BE2C (cell line): Measurements from ENCODE around the gene TTC34.

Experiments used
- DNase-seq: peaks from one replicate; pipeline ENCODE4 v3.0.0-alpha.2; 2020
- H3K27me3 ChIP-seq: fragments of 250-450 bp; sonication (Bioruptor Pico); 2 replicates; pipeline ENCODE4 v1.5.1; 2020; ENCODE audit warnings: mild to moderate bottlenecking
- H3K36me3 ChIP-seq: fragments of 250-450 bp; sonication (Bioruptor Pico); 2 replicates; pipeline ENCODE4 v1.5.1; 2020; ENCODE audit warnings: mild to moderate bottlenecking
- H3K4me1 ChIP-seq: fragments of 250-450 bp; sonication (Bioruptor Pico); 2 replicates; pipeline ENCODE4 v1.5.1; 2020
- H3K4me3 ChIP-seq: 2 replicates; pipeline ENCODE4 v1.5.1; 2011; ENCODE audit warnings: low read depth, low read length
- H3K9me3 ChIP-seq: fragments of 250-450 bp; sonication (Bioruptor Pico); 2 replicates; pipeline ENCODE4 v1.5.1; 2020
- TF ChIP-seq, protein P1 (sequence below): IDR thresholded peaks from 2 replicates; pipeline ENCODE4 v1.5.1; 2012; ENCODE audit warnings: mild to moderate bottlenecking, low read depth, low read length

The TTC34 gene

DNA sequence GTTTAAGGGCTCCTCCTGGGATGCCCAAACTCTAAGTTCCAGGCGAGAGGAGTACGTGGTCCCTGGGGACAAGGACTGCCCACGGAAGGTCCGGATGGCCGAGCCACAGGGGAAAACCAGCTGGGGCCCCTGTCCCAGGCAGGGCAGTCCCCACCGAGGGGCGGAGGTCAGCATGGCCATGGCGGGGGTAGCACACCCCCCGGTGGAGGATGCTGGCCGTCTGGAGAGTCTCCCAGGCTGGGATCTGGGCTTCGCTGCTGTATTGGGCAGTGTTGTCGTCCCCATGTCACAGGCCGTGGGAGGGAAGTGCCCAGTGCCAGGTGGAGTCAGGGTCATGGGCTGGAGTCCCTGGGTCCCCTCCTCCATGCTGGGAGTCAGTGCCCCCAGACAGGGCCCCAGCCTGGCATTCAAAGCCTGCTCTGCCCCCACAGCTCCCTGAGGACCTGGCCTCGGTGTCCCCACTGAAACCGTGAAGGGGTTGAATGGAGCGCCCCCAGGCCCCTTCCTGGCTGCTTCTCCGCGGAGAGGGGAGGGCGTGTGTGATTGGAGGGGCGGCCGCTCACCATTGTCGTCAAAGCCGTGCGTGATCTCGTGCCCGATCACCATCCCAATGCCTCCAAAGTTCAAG lies 208.1 kb downstream of the TTC34 start:
- no peaks in the 10 kb centered on the region for H3K27me3 ChIP-seq
- TF ChIP-seq, protein P1, sequence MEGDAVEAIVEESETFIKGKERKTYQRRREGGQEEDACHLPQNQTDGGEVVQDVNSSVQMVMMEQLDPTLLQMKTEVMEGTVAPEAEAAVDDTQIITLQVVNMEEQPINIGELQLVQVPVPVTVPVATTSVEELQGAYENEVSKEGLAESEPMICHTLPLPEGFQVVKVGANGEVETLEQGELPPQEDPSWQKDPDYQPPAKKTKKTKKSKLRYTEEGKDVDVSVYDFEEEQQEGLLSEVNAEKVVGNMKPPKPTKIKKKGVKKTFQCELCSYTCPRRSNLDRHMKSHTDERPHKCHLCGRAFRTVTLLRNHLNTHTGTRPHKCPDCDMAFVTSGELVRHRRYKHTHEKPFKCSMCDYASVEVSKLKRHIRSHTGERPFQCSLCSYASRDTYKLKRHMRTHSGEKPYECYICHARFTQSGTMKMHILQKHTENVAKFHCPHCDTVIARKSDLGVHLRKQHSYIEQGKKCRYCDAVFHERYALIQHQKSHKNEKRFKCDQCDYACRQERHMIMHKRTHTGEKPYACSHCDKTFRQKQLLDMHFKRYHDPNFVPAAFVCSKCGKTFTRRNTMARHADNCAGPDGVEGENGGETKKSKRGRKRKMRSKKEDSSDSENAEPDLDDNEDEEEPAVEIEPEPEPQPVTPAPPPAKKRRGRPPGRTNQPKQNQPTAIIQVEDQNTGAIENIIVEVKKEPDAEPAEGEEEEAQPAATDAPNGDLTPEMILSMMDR, result no peak
- H3K9me3 ChIP-seq, result no peaks in the 10 kb centered on the region
- H3K4me3 ChIP-seq, result no peak overlapping the region
- no peaks in the 10 kb centered on the region for H3K4me1 ChIP-seq
- no peaks in the 10 kb centered on the region for H3K36me3 ChIP-seq
- DNase-seq, result no peak

DNA sequence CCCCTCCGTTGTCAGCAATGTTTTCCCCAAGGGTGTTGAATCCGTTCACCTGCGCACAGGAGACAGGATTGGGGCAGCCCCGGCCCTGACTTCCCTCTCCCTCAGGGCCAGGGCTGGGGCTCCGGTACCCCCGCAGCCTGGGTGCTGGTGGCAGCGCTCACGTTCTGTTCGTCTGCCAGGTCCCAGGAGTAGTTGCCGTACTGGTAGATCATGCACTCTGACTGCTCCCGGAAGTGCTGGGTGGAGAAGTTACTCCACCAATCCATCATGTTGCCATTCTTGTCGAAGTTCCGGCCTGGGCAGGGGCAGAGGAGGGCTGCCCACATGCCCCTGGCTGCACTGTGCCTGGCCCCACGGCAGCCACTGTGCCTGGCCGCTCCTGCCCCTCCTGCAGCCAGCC lies 208.8 kb downstream of the TTC34 start:
- H3K4me3 ChIP-seq, result no peak overlapping the region
- H3K9me3 ChIP-seq, result no peaks in the 10 kb centered on the region
- no peaks in the 10 kb centered on the region for H3K4me1 ChIP-seq
- H3K27me3 ChIP-seq, result no peaks in the 10 kb centered on the region
- no peaks in the 10 kb centered on the region for H3K36me3 ChIP-seq
- TF ChIP-seq, protein P1, result no peak
- DNase-seq, result no peak

DNA sequence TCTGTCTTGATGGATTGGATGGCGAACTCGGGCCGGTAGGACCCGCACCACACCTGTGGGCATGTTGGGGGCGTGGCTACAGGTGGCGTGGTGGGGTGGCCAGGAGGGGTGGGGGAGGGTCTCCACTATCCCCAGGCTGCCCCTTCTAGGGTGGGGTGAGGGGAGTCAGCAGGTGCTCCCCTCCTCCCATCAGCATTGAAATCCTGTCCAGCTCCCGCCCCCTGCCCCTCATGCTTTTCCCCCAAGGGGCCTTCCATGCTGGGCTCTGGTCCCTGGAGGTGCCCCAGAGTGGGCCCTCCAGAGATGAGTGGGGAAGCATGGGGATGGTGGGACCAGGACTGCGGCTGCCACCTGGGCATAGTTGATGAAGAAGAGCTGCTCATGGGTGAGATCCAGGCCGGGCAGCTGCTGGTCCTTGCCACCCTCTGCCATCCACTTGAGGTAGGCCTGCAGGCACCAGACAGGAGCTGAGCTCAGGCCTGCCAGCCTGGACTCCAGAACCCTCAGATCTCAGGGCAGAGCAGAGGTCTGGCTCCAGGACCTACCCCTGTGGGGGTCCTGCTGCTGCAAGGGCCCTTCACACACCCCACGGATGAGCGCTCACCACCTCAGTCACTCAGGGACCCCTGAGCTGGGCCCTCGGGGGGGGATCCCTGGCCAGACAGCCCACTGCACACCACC lies 209.8 kb downstream of the TTC34 start:
- TF ChIP-seq, protein P1, result no peak
- no peak for DNase-seq
- Histone ChIP-seq H3K36me3 (no peaks in the 10 kb centered on the region), H3K27me3 (no peaks in the 10 kb centered on the region), H3K4me3 (no peak overlapping the region), H3K9me3 (no peaks in the 10 kb centered on the region), H3K4me1 (no peaks in the 10 kb centered on the region)

DNA sequence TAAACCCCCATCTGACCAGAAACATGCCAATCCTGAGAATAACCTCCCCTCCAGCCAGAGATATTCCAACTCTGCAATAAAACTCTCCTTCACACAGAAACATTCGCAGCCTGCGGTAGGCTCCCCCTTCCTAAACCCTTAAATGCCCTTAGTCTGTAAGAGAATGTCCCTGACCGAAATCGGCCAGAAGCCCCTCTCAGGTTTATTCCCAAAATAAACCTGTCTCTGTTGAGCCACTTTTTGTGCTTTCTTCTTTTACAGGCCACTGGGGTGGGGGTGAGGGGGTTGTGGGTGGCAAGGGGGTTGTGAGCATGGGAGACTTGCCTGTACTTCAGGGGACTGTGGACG lies 210.3 kb downstream of the TTC34 start:
- no peaks in the 10 kb centered on the region for H3K36me3 ChIP-seq
- H3K9me3 ChIP-seq, result no peaks in the 10 kb centered on the region
- no peaks in the 10 kb centered on the region for H3K27me3 ChIP-seq
- no peaks in the 10 kb centered on the region for H3K4me1 ChIP-seq
- H3K4me3 ChIP-seq, result no peak overlapping the region
- TF ChIP-seq, protein P1, result no peak
- no peak for DNase-seq

DNA sequence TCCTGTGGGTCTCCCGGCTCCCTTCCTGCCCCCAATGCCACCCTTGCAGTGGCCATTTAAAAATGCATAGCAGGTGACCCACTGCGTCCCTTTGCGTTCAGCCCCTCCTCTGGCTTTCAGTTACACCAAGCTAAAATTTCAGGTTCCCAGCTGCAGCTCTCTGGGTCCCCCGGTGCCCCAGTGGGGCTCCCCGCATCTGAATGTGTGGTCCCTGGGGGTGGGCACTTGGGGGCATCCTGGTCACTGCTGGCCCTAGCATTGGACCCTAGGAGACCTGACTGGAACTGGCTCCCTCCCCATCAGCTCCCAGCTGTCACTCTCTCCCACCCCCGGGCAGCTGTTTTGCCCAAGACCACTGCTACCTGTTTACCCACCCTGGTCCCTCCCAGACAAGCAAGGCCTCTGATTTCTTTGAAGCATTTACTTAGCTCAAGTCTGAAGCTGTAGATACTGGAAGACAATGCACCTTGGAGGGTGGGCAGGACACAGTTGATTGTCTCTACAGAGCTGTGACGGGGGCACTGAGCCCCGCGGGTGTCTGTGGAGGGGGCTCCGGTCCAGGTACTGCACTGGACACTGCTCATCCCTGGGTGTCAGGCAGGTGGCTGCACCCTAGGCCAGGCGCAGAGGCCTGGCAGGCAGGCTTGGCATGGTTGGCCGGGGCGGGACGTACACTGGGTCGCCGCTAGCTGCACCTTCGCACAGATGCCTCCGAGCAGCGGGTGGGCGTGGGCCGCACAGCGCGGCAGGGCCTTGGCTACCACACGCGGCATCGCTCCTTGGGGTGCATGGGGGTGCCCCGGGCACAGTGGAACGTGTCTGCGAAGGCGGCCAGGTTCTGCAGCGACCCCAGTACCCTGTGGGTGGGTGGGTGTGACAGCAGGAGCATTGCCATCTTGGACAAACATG lies 211.0 kb downstream of the TTC34 start:
- no peak for DNase-seq
- no peak overlapping the region for H3K4me3 ChIP-seq
- no peaks in the 10 kb centered on the region for H3K4me1 ChIP-seq
- H3K9me3 ChIP-seq, result no peaks in the 10 kb centered on the region
- TF ChIP-seq, protein P1, result no peak
- no peaks in the 10 kb centered on the region for H3K36me3 ChIP-seq
- H3K27me3 ChIP-seq, result no peaks in the 10 kb centered on the region
